ENCODE data around the gene JAK2.

DNA sequence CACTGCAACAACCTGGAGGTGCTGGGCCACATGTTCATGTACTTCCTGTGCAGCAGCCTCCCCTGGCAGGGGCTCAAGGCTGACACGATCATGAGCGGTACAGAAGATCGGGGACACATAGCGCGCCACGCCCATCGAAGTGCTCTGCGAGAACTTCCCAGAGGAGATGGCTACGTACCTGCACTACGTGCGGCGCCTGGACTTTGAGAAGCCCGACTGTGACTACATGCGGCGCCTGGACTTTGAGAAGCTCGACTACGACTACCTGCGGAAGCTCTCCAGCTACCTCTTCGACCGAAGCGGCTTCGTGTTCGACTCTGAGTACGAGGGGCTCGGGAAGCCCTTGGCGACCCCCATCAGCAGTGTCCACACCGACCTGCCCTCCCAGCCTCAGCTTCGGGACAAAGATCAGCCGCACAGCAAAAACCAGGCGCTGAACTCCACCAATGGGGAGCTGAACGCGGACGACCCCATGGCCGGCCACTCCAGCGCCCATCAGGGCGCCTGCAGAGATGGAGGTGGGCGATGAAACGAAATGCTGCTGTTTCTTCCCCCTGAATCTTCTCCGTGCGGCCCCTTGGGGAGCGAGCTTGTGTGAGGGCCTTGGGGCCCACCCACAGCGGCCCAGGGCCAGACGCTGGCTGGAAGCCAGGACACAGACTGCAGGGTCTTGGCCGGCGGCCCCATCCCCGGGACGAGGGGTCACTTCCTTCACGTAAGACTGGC lies 56.5 kb downstream of the JAK2 start:
- TF ChIP-seq POLR2AphosphoS5 (IDR thresholded peaks at IDR 0.05; ENCODE audit: low read depth, low read length) (no peak), TAF1 (IDR thresholded peaks at IDR 0.05; ENCODE audit: borderline replicate concordance, low read depth, low read length) (no peak), FOXJ3 (CRISPR knock-in tag; IDR thresholded peaks at IDR 0.05) (no peak), CHD2 (IDR thresholded peaks at IDR 0.05; ENCODE audit: low read length, partially characterized antibody) (no peak), RFX5 (IDR thresholded peaks at IDR 0.05; ENCODE audit: low read length) (no peak), TCF12 (IDR thresholded peaks at IDR 0.05) (no peak), YY1 (IDR thresholded peaks at IDR 0.05; ENCODE audit: low read depth) (no peak), FOXM1 (IDR thresholded peaks at IDR 0.05; ENCODE audit: low read depth) (no peak), EP300 (IDR thresholded peaks at IDR 0.05; ENCODE audit: borderline replicate concordance in 1 of 2, low read depth in 1 of 2, low read length in 1 of 2) (no peak), EZH2phosphoT487 (IDR thresholded peaks at IDR 0.05; ENCODE audit: borderline replicate concordance, low read depth) (no peak)
- TF ChIP-seq, protein P1, sequence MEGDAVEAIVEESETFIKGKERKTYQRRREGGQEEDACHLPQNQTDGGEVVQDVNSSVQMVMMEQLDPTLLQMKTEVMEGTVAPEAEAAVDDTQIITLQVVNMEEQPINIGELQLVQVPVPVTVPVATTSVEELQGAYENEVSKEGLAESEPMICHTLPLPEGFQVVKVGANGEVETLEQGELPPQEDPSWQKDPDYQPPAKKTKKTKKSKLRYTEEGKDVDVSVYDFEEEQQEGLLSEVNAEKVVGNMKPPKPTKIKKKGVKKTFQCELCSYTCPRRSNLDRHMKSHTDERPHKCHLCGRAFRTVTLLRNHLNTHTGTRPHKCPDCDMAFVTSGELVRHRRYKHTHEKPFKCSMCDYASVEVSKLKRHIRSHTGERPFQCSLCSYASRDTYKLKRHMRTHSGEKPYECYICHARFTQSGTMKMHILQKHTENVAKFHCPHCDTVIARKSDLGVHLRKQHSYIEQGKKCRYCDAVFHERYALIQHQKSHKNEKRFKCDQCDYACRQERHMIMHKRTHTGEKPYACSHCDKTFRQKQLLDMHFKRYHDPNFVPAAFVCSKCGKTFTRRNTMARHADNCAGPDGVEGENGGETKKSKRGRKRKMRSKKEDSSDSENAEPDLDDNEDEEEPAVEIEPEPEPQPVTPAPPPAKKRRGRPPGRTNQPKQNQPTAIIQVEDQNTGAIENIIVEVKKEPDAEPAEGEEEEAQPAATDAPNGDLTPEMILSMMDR (IDR thresholded peaks at IDR 0.05): no peak
- TF ChIP-seq, protein P2, sequence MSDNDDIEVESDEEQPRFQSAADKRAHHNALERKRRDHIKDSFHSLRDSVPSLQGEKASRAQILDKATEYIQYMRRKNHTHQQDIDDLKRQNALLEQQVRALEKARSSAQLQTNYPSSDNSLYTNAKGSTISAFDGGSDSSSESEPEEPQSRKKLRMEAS (IDR thresholded peaks at IDR 0.05; ENCODE audit: low read depth): no peak
